LHCN-M2 (cell line): ENCODE data around the gene PRRT1. TPM values are rescaled to one million over a fixed set of nuclear protein-coding genes. Genes with fewer than 3 reads are reported as not detected.

Experiments
- DNase-seq: peaks from one replicate; pipeline ENCODE4 v3.0.0-alpha.2; 2012; ENCODE audit warnings: low read depth
- total RNA-seq: library from RNA; depleted of rRNA; stranded (reverse); fragments of >200 nt; gene quantifications from 2 replicates; pipeline ENCODE4 v1.2.3, GENCODE V29; 2014

PRRT1 gene
- total RNA-seq, 1 experiment from 2014 or later, result 0.06 TPM

DNA sequence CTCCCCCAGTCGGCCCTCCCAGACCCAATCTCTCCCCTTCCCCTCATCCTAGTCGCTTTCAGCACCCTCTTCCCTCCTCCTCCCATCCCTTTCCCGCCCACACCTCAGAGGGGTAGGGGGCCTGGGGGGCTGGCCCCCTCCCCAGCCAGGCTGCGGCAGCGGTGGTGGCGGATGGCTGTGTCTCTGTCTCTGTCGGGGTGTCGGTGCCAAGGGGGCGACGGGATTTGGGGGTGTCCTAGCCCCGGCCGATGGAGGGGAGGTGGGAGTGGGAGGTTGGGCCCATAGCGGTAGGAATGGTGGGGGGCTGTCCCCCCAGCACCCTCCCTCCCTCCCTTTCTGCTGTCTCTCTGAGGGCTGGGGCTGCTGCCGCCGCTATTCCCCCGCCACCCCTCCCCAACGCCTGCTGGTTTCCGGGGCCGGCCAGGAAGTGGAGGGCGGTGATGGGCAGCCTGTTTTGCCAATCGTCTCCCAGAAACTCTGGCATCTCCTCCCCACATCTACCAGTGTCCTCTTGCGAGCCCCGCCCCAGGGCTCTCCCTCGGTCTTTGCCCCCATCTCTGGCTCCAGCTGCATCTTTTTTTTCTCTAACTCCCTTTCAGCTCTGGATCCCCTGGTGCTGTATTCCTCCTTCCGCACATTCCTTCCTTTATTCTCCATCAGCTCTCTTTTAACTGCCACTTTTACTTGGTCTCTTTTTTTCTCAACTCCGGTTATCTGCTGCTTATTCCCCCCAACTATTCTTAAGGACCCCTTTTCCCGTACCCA is 24.2 kb upstream of the PRRT1 start, which contains the start of gene AGPAT1:
AGPAT1 (minus strand) TSS at position 374 of the 765 bp plus-strand sequence. CDS start 4,588 bp downstream, outside the sequence.
- DNase-seq, result peak; percentile 94

DNA sequence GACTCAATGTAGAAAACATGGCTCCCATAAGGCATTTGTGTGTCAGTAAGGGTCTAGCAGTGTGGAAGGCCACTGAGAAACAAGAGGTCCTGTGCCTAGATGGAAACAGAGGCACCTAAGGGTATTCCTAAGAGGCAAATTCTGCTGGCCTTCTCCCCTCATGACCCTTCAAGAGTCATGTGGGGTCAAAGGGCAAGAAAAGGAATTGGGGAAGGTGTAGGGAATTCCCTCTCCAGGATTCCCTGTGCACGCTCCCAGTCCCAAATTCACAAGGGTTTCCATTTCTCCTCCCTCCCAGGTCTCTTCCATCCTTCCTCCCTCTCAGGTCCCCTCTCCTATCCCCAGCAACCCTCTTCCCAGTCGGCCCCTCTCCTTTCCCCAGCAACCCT is 23.6 kb upstream of the PRRT1 start:
- no peak for DNase-seq

DNA sequence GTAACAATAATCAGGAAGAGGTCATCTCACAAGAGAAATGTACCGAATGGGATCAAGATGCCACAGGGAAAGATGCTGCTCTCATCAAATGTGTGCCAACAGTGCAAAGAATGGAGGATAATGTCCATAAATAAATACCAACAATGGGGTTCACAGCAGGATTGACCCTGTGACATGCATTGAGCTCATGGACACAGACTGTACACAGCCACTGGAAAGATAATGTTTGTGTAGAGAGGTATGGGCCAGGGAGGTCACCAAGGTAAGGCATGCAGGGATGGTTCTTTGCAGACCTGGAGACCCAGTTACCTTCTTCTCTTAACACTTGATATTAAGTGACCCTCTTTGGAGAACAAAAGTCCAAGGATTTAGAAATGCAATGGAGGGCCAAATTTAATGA is 22.7 kb upstream of the PRRT1 start:
- no peak for DNase-seq

DNA sequence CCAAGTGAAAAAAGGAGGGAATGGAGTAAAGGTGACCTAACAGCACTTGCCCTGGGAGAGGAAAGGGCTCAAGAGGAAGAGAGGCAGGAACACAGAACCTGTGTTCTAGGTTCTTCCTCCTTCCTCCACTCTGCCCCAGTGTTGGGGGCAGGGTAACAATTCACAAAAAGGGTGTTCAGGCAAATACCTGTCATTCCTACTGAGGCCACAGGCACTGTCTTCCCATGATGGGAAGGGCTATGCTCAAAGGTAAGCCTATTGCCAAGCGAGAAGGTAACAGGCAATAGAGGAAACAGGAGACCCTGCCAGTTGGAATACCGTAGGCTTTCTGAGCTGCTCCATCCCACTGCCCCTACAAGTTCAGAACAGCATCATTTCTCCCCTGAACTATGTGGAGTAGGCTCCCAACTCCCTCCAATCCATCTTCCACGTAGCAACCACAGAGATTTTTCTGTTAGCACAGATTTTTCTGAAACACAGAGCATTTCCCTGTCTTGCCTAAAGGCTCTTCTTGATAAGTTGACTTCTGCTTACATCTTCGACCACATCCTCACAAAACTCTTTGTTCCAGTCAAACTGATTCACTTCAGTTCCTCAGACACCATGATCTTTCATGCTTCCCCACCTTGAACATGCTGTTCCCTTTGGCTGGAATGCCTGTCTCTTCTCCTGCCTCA is 21.4 kb upstream of the PRRT1 start:
- no peak for DNase-seq

DNA sequence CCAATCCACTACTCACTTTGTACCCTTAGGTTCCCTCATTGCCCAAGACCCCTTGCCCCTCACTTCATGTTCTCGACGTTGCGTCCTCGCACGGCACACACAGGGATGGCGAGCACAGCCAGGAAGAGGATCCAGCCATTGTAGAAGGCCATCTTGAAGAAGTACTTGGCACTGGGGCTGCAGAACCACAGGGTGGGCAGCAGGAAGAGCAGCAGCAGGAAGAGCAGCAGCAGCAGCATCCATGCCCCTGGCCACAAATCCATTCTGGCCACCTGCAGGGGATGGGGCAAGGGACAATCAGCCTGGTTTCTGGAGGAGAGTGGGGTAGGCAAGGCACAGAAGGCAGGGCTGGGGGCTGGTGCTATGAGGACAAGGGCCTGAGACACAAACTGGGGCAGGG is 19.5 kb upstream of the PRRT1 start:
- no peak for DNase-seq

DNA sequence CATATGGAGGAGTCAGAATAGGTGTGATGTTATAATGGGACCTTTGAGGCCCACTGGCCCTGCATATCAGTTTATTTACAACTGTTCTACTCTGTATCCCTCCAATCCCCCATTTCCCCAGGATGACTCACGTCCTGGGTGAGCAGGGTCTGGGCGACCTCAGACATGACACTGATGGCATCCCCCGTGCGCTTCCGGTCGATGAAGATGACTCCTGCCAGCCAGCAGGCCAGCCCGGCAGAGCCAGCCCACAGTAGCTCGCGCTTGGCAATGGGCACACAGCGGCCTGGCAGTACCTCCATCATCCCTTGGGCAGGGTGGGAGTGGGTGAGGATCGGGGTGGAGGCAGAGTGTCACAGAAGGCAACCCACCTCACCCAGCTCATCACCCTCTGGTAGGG is 18.6 kb upstream of the PRRT1 start:
- DNase-seq, result no peak

DNA sequence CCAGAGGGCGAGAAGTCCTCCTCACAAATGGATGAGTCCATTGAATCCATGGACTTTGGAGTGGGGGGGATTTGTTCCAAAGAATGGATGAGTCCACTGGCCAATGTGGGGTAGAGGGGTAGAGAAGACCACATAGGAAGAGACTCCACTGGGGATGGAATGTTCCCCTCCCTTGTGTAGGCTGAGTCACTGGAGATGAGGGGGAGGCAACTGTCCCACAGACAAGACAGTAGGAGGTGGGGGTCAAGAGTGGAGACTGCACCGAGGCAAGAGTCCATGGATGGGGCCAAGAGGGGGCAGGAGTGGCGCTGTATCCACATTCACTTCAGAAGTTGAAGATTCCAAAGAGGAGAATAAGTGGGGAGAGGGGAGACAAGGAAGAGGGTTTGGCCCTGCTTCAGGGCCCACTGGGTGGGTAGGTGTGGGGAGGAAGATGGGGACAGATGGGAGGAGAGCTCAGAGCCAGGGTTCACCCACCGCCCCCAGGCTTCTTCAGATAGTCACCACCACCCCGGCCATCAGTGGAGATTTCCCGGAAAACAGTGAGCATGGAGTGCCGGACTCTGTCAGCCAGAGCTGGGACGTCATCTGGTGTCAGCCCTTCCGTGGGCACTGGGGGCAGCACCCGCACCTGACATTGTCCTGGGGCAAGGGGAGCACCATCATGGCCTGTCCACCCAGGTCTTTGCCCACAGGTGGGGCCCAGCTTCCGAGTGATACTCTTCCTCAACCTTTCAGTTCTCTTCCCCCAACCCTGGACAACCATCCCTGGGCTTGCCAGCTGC is 17.3 kb upstream of the PRRT1 start:
- DNase-seq, result peak; percentile 18

DNA sequence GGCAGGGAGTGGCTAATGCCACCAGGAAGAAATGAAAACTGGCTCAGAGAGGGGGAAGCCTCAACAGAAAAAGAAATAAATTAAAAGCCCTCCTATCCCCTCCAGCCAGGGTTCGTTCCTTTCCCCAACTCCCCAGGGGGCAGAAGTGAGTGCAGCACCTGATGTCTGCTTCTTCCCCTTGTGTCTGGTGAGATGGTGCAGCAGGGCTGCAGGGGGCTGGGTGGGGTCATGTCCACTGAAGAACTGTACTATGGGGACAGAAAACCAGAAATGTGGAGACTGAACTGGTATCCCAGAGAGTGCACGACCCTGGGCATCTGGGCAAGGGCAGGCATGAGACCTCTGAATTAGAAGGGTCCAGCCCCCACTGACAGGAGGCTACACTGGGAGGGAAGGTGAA is 16.6 kb upstream of the PRRT1 start:
- no peak for DNase-seq

DNA sequence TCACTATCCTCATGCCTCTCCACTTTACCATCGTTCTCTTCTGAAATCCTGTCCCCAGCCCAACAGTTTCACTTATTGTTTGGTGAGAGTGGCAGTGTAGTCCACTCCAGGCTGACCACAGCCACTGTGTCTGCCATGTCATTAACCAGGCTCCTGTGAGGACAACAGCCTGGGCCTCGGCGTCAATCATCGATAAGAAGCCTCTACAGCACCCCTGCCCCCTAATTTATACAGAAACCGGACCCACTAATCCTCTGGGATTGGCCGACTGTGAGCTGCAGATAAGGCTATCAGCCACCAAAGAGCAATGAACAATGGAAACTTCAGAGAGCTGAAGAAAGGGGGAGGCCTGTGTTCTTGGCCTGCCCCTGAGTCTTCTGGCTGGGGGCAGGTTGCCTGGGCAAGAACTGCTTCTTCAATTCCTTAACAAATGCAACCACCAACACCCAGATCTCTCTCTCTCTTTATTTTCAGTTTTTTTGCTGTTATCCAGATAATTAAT is 16.1 kb upstream of the PRRT1 start:
- DNase-seq, result no peak

DNA sequence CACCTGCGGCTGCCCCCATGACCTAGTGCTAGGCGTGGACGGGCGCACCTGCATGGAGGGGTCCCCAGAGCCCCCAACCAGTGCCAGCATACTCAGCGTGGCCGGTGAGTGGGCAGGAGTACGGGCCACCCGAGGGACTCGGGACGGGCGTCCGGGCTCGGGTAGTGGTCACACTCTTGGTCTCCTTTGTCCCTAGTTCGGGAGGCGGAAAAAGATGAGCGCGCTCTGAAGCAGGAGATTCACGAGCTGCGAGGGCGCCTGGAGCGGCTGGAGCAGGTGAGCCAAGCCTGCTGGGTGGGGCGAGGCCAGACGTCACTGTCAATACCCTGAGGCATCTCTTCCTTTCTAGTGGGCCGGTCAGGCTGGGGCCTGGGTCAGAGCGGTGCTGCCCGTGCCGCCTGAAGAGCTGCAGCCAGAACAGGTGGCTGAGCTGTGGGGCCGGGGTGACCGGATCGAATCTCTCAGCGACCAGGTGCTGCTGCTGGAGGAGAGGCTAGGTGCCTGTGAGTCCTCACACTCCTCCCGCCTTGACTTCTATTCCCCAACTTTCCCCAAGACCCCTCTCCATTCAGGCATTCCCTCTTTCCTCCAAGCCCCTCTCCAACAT is 15.5 kb upstream of the PRRT1 start:
- no peak for DNase-seq

DNA sequence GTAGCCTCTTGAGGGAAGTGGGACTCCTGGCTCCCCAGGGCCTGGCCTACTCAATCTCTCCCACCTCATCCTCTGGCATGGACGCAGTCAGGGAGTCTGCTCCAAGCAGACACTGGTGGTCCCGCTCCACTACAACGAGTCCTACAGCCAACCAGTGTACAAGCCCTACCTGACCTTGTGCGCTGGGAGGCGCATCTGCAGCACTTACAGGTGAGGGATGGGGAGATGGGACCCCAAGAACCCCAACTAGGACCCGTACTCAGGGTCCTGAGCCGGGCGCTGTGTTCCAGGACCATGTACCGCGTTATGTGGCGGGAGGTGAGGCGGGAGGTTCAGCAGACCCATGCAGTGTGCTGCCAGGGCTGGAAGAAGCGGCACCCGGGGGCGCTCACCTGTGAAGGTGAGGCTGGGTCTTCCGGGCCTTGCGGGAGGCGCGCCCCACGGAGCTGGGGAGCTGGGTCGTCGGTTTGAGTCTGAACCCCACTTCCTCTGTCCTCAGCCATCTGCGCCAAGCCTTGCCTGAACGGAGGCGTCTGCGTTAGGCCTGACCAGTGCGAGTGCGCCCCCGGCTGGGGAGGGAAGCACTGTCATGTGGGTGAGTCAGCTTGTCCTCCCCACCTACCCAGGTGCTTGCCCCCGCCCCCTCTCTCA is 14.8 kb upstream of the PRRT1 start:
- no peak for DNase-seq

DNA sequence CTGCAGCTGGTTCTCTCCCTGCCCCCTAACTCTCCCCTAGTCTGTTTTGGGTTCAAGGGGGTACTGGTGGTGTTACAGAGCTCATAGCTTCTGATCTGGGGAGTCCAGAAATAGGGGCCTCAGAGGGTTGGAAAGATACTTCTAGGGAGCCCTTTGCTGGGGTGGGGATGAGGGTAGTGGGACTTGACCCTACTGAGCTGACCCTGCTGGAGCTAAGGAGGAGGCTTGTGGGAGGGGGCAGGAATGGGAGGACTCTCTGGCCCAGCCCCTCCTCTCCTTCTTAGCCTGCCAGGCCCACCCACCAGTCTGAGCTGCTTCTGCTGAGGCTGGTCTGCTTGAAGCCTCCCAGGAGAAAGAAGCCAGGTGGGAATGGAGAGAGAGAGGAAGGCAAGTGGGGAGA is 12.6 kb upstream of the PRRT1 start, which contains the start of gene EGFL8:
EGFL8 (plus strand) TSS at position 301 of the 400 bp plus-strand sequence. CDS start 1,571 bp downstream, outside the sequence.
- no peak for DNase-seq

DNA sequence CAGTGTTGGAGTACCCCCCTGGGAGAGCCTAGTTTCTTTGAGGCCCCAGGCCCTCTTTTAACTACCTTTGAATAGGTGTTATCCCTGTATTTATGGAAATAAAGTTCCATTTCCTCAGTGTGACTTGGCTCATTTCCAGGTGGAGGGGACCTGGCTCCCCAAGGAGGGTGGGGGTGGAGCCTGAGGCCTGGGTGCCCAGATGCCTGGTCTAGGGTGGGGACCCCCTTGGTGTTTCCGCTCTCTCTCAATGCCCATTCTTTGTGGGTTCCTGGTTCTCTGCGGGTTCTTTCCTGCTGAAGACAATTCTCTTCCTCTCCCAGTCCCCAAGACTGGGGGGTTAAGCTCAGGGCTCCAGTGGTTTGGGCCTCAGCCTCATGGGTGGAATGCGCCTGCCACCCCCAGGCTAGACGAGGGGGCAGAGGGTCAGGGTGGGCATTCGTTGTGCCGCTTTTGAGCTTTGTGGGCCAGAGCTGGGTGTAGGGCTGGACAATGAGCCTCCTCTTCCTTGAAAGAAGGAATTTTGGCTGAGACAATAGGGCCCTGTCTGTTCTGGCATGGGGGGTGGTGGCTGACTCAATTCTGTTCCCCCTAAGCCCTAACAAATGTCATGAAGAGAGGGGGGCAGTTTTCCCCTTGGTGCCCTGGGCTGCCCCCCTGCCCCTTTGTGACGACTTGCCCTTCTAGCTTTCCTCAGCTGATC is 12.0 kb upstream of the PRRT1 start:
- DNase-seq, result no peak

DNA sequence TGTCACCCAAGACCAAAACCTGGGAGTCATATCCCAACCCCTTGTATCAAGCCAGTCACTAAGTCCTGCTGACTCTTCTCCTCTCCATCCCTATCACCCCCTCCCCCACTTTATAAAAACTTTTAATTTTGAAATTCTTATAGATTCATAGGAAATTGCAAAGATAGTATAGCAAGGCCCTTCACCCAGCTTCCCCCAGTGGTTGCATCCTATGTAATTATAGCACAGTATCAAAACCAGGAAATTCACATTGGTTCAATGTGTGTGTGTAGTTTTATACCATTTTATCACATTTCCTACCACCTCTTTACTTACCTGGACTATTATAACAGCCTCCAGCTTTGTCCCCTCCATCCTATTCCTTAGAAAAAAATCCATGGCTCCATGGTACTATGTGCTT is 6.3 kb upstream of the PRRT1 start:
- DNase-seq, result no peak

DNA sequence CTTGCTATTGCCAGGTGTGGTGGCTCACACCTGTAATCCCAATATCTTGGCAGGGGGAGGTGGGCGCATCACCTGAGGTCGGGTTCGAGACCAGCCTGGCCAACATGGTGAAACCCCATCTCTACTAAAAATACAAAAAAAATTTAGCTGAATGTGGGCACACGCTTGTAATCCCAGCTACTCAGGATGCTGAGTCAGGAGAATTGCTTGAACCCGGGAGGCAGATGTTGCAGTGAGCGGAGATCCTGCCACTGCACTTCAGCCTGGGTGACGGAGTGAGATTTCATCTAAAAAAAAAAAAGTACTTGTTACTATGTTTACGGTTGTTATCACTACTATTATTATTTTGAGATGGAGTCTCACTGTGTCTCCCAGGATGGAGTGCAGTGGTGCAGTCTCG is 5.2 kb upstream of the PRRT1 start:
- DNase-seq, result no peak

DNA sequence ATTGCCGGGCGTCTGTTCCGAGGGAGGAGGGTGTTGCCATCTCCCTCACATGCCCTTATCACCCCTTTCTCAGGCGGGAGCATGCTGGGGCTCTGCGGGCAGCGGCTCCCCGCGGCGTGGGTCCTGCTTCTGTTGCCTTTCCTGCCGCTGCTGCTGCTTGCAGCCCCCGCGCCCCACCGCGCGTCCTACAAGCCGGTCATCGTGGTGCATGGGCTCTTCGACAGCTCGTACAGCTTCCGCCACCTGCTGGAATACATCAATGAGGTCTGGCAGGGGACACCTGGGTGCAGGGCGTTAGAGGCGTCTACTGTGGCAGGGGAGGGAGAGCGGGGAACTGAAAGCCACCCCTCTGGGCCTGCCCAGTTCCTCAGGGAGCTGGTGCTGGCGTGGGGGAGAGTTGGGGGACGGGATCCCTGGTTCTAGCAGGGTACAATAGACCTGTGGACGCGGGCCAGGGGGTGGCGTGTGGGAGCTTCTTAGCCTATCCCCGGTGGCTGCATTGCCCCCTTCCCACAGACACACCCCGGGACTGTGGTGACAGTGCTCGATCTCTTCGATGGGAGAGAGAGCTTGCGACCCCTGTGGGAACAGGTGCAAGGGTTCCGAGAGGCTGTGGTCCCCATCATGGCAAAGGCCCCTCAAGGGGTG is 2.9 kb upstream of the PRRT1 start:
- DNase-seq, result peak; percentile 67

DNA sequence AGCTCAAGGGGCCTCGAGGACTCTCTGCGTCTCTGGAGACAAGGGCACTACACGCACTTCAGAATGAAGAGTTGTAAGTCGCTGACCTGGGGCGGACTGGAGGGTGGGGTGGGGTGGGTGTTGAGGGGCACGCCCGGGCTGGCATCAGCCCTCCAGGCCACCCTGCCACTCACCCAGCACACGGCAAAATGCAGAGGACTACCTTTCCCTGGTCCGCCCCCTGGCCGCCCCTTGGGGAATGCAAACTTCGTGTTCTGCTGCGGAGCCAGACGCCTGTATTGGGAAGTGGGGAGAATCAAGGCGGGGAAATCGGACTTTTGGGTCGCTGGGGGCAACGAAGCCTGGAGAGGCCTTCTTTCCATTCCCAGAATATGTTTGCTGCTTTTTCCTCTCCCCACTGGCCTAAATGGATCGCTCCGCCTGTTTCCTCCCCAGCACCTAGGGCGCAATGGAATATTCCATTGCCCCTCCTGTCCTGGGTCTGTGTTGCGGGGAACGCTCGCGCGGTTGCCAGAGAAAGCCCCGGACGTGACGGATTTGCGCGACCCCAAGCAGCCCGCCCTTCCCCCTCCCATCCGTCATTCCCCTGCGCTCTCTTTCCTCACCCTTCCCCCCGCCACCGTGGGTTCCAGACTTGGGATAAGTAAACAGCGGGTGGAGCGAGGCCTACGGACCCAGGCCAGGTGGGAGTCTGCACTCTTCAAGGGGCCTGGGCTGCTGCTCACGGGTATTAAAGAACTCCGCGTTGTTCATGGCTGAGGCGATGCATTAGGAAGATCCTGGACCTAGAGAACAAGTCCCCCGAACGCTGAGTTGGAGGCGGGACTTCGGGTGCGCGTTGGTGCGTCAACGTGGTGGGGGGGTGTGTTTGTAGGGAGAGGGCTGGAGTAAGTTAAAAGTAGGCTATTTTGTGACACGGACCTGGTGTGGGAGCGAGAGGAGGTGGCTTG is 2.1 kb upstream of the PRRT1 start, which contains the start of gene PPT2:
PPT2 (plus strand) TSS at position 578 of the 950 bp plus-strand sequence. CDS start 454 bp downstream, outside the sequence.
- peak; percentile 89 for DNase-seq

DNA sequence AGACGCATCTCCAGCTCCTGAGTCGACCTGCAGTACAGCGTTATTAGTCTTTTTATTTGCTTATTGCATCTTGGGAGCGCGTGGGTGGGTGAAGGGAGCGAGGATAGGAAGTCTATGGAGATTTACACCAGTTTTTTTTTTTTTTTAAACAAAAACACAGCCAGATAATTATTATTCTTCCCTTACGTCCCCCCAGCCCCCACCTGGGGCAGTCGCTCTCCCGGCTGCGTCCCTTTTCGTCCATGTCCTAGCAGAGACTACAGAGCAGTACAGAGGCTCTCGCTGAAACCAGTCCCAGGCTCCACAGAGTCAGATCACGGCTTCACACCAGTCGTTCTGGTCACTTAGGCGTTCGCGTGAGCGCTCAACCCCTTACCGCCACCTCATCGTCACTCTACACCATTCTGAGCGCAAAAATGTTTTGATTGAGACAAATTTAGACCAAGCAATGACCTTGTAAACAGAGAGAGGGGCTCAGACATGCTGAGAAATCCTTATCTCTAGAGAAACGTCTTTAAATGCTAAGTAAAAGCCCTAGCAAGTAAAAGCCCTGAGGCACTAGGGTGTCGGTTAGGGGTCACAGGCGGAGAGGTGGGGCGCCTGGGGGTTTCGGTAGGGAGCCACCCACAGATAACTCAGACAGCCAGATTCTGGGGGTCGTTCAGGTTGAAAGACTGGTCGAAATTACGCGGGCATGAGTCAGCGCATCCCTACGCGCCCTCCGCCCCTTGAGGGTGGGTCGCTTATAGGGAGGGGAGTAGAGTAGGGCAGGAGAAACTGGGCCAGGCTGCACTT is 1.2 kb upstream of the PRRT1 start:
- DNase-seq, result no peak
